ENCODE results near the gene TOPBP1.
A peak's percentile ranks its signal among the peaks of the same experiment; 100 is the strongest.

DNA sequence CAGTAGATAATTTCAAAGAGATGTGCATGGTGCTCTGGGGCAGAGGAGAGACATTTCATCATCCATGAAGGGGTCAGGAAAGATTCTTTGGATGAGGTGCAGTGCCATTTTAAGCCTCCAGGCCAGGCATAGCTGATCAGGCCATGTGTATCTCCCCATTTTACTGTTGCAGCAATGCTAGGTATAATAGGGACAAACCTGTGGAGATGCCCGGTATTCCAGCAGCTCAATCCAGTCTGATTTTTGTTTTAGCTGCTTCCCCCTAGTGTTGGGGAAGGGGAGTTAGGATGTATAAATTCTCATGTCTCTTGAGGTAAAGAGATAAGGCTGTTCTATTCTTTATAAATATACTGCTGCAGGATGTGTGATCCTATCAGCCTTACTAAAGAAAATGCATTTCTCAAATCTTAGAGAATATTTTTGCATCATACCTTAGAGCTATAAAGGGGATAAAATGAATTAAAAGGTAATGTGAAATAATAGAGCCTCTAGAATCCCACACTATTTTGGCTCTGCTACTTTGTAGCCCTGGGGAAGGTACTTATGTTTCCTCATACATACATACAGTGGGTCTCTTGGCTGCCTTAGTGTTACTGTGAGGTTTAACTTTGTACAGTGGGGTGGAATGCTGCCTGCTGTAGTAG, 83.1 kb downstream of the TOPBP1 start:
- TF ChIP-seq, protein P1, sequence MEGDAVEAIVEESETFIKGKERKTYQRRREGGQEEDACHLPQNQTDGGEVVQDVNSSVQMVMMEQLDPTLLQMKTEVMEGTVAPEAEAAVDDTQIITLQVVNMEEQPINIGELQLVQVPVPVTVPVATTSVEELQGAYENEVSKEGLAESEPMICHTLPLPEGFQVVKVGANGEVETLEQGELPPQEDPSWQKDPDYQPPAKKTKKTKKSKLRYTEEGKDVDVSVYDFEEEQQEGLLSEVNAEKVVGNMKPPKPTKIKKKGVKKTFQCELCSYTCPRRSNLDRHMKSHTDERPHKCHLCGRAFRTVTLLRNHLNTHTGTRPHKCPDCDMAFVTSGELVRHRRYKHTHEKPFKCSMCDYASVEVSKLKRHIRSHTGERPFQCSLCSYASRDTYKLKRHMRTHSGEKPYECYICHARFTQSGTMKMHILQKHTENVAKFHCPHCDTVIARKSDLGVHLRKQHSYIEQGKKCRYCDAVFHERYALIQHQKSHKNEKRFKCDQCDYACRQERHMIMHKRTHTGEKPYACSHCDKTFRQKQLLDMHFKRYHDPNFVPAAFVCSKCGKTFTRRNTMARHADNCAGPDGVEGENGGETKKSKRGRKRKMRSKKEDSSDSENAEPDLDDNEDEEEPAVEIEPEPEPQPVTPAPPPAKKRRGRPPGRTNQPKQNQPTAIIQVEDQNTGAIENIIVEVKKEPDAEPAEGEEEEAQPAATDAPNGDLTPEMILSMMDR (IDR thresholded peaks at IDR 0.05; ENCODE audit: insufficient read depth, low read length, poor library complexity, severe bottlenecking) = peak; percentile 42
- TF ChIP-seq EZH2phosphoT487 (conservative IDR thresholded peaks at IDR 0.05; ENCODE audit: low read length) = no peak

All from SU-DHL-6 (cell line).